Esophagus squamous epithelium (tissue), 5 donors: ENCODE data around the gene FAM174C. TPM values are rescaled to one million over a fixed set of nuclear protein-coding genes. Genes with fewer than 3 reads are reported as not detected.

ENCODE experiments used
- DNase-seq: peaks from one replicate; lab custom pipeline; 2025; lab: John Stamatoyannopoulos, UW
- H3K27ac ChIP-seq, 4 donors: fragments of 200-600 bp; sonication (generic); one replicate each; pipeline ENCODE4 v1.5.1; 2016 to 2019; ENCODE audit warnings: mild to moderate bottlenecking in 1 of 4
- H3K27me3 ChIP-seq, 4 donors: fragments of 200-600 bp; sonication (generic); 1 replicate in 3 of 4; 2 replicates in 1 of 4; pipeline versions ENCODE4 v1.5.1 to v1.6.0; 2017 to 2021; ENCODE audit warnings: antibody characterized with exemption in 1 of 4
- H3K36me3 ChIP-seq, 3 donors: fragments of 200-600 bp; sonication (generic); one replicate each; pipeline ENCODE4 v1.5.1; 2016 to 2019
- H3K4me1 ChIP-seq, 3 donors: fragments of 200-600 bp; sonication (generic); one replicate each; pipeline ENCODE4 v1.5.1; 2017 to 2019
- H3K4me3 ChIP-seq, 4 donors: fragments of 200-600 bp; sonication (generic); 1 replicate in 3 of 4; 2 replicates in 1 of 4; pipeline ENCODE4 v1.5.1; 2016 to 2019; ENCODE audit warnings: mild to moderate bottlenecking in 2 of 4, moderate library complexity in 1 of 4
- H3K9me3 ChIP-seq, 3 donors: fragments of 200-600 bp; sonication (generic); one replicate each; pipeline ENCODE4 v1.5.1; 2016 to 2019
- POLR2A ChIP-seq, 4 donors: fragments of 450-650 bp; IDR thresholded peaks; one replicate each; pipeline ENCODE4 v1.6.1; 2017; ENCODE audit warnings: antibody characterized with exemption in 4 of 4, mild to moderate bottlenecking in 4 of 4, moderate library complexity in 3 of 4
- WGBS, 2 donors: methylation state at CpG; one replicate each; pipeline ENCODE4 v1.1.5; 2018; 5-methylcytosine and 5-hydroxymethylcytosine counted together
- intact Hi-C: fragments of 100-400 bp; cut with DNase I; formaldehyde crosslinking; loops from one replicate; pipeline ENCODE4 v1.15.0; 2022
- total RNA-seq, 4 donors: library from RNA; depleted of rRNA; stranded (reverse); fragments of >200 nt; gene quantifications; one replicate each; pipeline ENCODE4 v1.1.0, GENCODE V29; 2016
- TF ChIP-seq, protein P1 (sequence below), 6 experiments: fragments of 450-650 bp in 4 of 6; fragments of 200-600 bp in 2 of 6; sonication (generic) in 2 of 6; IDR thresholded peaks; one replicate each; pipeline ENCODE4 v1.5.1; 2016 to 2019; ENCODE audit warnings: antibody characterized with exemption in 6 of 6, mild to moderate bottlenecking in 4 of 6, moderate library complexity in 4 of 6
- donor health status: DM: yes; HTN: yes; CAD: no.

Gene FAM174C
- total RNA-seq, 4 donors from 2014 or later: 31.5 to 69.8 (median 50.5) TPM

DNA sequence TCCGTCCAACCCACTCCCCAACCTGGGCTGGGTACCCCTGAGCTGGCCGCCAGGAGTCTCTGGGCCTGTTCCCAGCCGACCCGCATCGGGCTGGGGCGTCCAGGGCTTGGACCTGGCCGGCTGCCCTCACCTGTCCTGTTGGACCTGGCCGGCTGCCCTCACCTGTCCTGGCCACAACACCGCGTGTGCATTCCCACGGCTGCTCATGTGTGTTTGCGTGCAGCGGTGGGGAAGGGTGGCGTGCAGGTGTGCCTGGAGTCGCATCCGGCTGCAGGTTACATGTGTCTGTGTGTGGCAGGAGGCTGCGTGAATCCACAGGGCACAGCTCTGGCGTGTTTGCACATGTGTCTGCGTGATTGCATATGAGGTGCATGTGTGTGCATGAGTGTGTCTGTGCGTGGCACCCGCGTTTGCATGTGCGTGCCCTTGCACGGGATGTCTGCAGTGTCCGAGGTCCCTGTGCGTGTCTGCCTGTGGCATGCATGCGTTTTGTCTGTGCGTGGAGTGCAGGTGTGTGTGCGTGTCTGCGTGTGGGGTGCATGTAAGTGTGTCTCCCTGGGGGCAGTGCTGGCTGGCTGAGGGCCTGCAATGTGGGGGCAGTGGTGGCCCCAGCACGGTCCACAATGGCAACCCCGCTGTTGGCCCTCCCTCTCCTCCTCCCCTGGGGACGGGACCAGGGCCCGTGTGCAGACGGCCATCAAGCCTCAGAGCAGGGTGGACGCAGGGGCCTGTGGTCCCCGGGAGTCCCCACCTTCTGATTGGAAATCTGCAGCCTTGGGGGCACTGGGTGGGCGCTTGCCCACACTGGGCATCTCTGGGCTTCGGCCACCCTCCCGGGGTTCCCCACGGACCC, 13.7 kb downstream of the FAM174C start:
- intact Hi-C loops: loop anchor here (10.0 kb wide), 1 partner anchor 166 kb away; the partner anchor contains the start of gene APC2

DNA sequence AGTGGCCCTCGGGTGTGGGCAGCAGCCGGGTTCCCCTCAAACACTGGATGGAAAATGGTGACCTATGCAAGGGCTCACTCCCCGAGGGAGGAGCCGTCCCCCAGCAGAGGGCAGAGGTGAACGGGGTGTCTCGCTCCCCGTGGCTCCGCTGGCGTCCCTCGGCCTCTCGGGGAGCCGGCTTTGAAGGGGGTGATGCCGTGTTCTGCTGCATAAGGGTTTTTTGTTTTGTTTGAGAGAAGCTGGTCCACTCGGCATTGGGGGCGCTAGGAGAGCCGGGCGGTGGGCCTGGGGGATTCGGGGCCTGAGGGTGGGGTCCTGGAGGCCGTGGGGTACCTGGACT, 14.3 kb downstream of the FAM174C start:
- peaks cover 0 to 37% (median 12%) of the 10 kb centered on the region in 3 donors for H3K4me1 ChIP-seq
- no peaks in the 10 kb centered on the region for H3K9me3 ChIP-seq
- intact Hi-C loops: loop anchor here (10.0 kb wide), 1 partner anchor 165 kb away; the partner anchor contains the start of gene APC2
- DNase-seq: no peak
- H3K27me3 ChIP-seq: peaks cover 15 to 98% (median 25%) of the 10 kb centered on the region in 4 donors
- TF ChIP-seq POLR2A (IDR thresholded peaks at IDR 0.05): no peak
- TF ChIP-seq, protein P1, sequence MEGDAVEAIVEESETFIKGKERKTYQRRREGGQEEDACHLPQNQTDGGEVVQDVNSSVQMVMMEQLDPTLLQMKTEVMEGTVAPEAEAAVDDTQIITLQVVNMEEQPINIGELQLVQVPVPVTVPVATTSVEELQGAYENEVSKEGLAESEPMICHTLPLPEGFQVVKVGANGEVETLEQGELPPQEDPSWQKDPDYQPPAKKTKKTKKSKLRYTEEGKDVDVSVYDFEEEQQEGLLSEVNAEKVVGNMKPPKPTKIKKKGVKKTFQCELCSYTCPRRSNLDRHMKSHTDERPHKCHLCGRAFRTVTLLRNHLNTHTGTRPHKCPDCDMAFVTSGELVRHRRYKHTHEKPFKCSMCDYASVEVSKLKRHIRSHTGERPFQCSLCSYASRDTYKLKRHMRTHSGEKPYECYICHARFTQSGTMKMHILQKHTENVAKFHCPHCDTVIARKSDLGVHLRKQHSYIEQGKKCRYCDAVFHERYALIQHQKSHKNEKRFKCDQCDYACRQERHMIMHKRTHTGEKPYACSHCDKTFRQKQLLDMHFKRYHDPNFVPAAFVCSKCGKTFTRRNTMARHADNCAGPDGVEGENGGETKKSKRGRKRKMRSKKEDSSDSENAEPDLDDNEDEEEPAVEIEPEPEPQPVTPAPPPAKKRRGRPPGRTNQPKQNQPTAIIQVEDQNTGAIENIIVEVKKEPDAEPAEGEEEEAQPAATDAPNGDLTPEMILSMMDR (IDR thresholded peaks at IDR 0.05): no peak
- H3K36me3 ChIP-seq: no peaks in the 10 kb centered on the region
- H3K4me3 ChIP-seq: no peak overlapping the region
- H3K27ac ChIP-seq: no peak overlapping the region
- no CpG with 5 or more reads among the region's 19 CpGs for WGBS, 2 donors

More for the DNA sequence above, 13.7 kb downstream of the FAM174C start:
- Histone ChIP-seq H3K27ac (no peak overlapping the region), H3K4me1 (peaks cover 0 to 43% (median 14%) of the 10 kb centered on the region in 3 donors), H3K9me3 (no peaks in the 10 kb centered on the region), H3K27me3 (peaks cover 15 to 98% (median 25%) of the 10 kb centered on the region in 4 donors), H3K36me3 (no peaks in the 10 kb centered on the region), H3K4me3 (no peak overlapping the region)
- no peak for DNase-seq
- 59 to 60% methylated on average over 2 to 3 of the region's 41 CpGs for WGBS, 2 donors
- TF ChIP-seq POLR2A (IDR thresholded peaks at IDR 0.05): no peak
- TF ChIP-seq, protein P1 (IDR thresholded peaks at IDR 0.05): no peak

DNA sequence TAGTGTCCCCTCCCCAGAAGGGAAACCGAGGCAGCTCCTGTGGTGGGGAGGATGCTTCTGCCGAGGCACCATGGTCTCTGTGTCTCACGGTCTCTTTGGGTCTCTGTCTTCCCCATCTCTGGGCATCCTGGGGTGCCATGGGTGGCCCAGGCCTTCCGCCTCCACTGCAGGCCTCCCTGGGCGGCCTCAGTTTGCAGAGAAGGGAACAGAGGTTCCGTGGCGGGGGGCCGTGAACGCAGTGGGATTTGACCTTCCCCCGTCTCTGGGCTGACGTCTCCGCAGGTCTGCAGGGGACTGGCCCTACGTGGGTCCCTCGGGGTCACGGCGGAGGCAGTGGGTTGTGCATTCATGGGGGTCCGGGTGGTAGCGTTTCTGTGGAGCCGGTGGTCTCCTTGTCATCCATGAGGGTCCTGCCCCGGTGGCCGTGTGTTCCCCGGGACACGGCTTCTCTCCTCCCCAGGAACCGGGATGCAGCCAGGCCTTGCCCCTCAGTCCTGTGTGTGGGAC, 14.9 kb downstream of the FAM174C start:
- H3K27me3 ChIP-seq: peaks cover 15 to 98% (median 28%) of the 10 kb centered on the region in 4 donors
- DNase-seq: no peak
- peaks cover 3 to 34% (median 11%) of the 10 kb centered on the region in 3 donors for H3K4me1 ChIP-seq
- H3K4me3 ChIP-seq: no peak overlapping the region
- no peaks in the 10 kb centered on the region for H3K9me3 ChIP-seq
- H3K36me3 ChIP-seq: no peaks in the 10 kb centered on the region
- H3K27ac ChIP-seq: no peak overlapping the region
- TF ChIP-seq, protein P1 (IDR thresholded peaks at IDR 0.05): no peak
- TF ChIP-seq POLR2A (IDR thresholded peaks at IDR 0.05): no peak
- intact Hi-C loops: no loop called here
- 20 to 80% methylated on average over 1 to 2 of the region's 24 CpGs for WGBS, 2 donors

DNA sequence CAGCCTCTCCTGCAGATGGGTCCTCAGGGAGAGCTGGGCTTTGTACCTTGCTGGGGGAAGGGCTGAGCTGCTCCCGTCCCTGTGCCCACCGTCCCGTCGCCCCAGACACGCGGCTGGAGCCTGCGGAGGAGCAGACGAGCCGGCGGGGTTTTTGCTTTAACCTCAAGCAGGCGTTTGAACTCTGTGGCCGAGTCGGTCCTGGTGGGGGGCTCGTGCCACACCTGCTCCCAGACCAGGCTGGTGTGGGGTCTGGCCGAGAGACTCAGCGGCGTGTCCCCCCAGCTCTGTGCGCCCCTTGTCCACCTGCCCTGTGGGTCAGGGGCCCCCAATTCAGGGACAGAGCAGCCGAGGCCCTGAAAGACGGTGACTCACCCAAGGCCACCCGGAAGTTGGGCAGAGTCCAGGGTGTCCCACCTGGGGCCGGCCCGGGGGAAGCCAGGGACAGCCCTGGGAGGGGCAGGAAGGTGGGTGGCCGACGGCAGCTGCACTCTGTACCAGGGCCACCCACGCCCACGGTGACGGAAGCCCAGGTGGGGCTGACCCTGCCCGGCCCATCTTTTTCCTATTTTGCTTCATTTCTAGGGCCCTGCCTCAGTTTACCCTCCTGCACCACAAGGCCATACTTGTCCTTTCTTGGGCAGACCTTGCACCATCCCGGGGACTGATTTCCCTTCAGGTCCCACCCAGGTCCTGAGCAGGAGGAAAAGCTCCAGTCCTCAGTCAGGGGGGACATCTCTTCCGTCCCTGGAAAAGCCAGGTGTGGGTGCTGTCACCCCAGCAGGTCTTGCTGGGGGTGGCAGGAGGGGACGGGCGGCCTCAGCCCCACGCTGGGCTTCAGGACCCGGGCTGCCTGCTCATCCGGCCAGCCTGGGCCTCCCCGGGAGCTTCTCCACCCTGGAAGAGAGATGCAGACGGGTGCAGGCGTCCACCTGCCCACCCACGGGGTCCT, 15.6 kb downstream of the FAM174C start:
- intact Hi-C loops: no loop called here
- Histone ChIP-seq H3K27me3 (peaks cover 15 to 100% (median 31%) of the 10 kb centered on the region in 4 donors), H3K4me1 (peaks cover 7 to 37% (median 7%) of the 10 kb centered on the region in 3 donors), H3K9me3 (no peaks in the 10 kb centered on the region), H3K36me3 (no peaks in the 10 kb centered on the region), H3K4me3 (no peak overlapping the region), H3K27ac (no peak overlapping the region)
- 51 to 80% methylated on average over 2 to 10 of the region's 40 CpGs for WGBS, 2 donors
- DNase-seq: no peak
- TF ChIP-seq, protein P1 (IDR thresholded peaks at IDR 0.05): no peak
- no peak for TF ChIP-seq POLR2A (IDR thresholded peaks at IDR 0.05)
